Fibroblast of gingiva (primary cell): ENCODE data around the gene STX16.

Experiments used
- DNase-seq: peaks from one replicate; pipeline ENCODE4 v3.0.0-alpha.2; 2011; ENCODE audit warnings: low read depth

The STX16 gene

DNA sequence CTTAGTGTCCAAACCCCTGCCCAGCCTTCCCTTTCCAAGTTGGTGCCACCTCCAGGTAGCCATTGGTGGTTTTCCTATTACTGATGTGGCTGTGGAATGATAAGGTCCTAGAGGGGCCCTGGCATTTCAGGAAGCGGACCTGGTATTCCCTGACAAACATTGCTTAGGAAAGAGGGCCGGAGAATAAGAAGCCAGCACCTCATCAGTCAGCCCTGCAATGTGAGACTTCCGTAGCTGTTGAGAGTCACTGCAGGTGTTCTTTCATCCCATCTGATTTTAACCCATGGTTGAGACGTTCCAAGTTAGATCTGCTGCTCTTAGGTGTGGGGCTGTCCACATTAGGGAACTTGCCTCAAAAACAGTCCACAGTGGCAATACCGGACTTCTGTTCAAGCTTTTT, 26.7 kb downstream of the STX16 start:
- no peak for DNase-seq

DNA sequence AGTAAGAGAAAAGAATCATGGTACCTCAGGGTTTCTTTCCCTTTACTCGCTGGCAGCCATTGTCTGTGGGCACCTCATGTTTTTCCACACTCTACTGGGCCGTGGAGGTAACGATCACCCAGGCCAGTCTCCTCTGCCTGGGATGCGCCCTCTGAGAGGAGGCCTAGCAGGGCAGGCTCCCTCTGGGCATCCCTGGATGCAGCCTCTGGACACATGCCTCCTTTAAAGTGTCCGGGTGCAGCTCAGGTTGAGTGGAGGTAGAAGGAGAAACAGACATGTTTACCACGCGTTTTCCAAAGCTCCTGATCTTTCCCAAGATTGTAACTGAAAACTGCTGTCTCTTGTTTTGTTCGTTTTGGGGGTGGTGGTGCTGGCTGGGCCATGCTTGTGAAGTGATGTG, 27.7 kb downstream of the STX16 start:
- no peak for DNase-seq

DNA sequence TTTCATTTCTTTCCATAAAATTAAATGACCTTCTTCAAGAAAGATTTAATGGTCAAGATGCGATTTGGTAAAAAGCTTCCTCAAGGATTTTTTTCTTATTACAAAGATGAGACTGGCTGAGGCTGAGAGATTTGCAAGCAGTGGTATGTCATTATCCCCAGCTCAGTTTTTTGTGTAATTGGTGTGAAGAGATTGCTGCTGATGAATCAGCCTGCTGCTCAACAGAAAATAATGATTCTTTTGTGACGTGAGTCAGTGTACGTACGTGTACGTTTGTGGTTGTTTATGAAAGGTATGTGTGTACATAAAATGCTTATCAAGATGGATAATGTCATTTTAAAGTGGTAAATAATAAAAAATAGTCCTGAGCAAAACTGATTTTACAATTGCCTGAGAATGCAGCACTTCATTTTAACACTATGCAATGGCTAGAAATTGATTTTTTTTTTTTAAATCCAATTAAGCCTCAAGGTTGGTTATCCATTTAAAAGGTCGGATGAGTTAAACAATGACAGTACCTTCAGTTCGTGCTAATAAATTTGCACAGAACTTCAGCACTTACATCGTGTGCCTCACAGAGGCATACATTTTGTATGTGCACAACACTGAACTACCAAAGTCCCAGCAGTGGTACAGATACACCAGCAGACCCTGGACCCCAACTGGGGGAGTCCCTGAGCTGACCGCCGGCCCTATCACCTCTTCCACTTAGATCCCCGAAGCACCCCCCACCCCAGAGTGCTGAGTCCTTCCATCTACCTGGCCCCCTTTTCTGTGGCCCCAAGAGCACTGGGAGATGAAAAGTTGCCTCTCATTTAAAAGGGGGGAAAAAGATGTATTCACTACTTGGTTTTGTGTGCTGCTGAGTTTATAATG, 31.8 kb downstream of the STX16 start:
- DNase-seq = no peak

DNA sequence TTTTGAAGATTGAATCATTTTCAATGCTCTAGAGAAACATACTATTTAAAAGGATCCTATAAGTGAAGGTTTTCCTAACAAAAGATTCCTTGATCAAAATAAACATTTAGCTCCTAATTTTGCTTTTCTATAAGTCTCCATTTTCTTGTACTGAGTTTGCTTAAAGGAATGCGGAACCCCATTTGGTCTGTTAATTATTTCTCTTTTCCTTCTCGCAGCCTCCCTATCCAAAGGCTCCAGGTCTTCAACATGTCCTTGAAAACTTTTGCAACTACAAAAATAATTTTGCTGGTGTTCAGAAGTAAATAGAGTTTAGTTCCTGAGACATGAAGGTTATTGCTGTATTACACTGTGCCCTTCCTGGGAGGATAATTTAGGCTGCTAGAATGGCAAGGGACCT, 33.2 kb downstream of the STX16 start:
- DNase-seq = no peak

DNA sequence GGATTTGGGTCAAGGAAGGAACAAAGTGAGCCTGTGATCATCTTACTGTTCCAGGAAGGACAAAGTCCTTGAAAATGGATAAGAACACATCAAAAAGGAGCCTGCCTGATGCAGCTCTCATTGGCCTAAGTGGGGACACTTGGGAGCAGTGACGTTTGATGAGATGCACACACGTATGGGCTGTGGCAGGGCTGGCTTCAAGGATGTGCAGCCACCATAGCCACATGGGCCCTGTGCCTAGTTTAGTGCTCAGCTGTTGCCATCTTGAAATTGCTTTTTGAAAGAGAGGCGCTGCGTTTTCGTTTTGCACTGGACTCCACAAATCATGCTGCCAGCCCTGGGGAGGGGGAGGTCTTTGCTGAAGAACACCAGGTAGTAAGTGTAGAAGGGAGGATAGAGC, 34.9 kb downstream of the STX16 start:
- no peak for DNase-seq

DNA sequence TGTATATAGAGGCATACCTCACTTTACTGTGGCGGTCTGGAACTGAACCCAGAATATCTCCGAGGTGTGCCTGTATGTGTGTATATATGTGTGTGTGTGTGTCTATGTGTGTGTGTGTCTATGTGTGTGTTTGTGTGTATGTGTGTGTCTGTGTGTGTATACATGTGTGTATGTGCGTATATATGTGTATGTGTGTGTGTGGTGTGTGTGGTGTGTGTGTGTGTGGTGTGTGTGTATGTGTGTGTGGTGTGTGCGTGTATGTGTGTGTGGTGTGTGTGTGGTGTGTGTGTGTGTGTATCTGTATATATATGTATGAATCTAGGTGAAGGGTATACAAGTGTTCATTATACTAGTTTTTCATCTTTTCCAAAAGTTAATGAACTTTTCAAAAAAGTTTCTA, 37.3 kb downstream of the STX16 start:
- no peak for DNase-seq

DNA sequence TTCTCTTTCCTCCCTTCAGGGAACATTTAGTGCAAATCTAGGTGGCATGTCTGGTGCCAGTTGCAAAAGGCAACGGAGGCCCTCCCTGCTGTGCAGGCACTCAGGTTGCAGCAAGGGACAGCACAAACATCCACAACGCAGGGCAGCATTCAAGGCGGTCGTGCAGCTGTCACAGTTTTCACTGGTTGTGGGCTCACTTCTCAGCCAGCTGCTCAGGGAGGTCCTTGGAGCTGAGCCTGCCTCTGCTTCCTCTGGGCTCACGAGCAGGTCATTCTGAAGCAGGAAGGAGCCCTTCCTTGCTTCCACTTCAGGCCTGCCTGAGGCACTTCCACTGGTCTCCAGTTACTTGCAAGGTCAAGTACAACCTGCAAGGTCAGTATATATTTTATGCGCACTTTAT, 37.8 kb downstream of the STX16 start:
- DNase-seq = no peak

DNA sequence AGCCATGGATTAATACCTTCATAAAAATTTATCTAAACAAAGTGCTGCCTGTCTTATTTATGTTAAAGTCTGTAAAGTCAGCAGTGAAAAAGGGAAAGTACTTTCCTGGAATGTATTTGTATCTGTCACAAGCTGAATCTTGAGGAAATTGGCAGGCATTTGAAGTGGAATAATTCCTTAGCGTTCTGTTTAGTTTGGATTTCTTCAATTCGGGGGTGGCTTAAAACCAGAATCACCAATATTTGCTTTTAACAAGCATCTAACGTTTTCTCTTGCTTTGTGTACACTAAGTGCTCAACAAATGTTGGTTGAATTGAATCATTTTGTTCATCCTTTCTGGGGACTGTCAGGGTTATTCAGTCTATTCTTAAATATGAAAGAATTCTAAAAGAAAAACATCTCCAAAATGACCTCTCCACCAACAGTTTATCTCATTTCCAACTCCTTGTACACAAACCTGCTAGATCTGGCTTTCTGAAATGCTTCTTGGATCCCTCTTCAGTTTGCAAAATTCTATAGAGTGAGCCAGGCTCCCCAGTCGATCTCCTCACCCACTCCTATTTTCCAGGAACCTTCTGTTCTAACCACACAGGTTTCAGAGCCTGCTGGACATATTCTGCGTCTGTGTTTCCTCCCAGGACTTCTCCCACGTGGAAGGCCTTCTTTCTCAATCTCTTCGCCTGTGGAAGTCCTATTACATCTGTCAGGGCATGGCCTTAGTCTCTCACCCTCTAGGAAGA, 39.5 kb downstream of the STX16 start:
- peak; percentile 57 for DNase-seq

DNA sequence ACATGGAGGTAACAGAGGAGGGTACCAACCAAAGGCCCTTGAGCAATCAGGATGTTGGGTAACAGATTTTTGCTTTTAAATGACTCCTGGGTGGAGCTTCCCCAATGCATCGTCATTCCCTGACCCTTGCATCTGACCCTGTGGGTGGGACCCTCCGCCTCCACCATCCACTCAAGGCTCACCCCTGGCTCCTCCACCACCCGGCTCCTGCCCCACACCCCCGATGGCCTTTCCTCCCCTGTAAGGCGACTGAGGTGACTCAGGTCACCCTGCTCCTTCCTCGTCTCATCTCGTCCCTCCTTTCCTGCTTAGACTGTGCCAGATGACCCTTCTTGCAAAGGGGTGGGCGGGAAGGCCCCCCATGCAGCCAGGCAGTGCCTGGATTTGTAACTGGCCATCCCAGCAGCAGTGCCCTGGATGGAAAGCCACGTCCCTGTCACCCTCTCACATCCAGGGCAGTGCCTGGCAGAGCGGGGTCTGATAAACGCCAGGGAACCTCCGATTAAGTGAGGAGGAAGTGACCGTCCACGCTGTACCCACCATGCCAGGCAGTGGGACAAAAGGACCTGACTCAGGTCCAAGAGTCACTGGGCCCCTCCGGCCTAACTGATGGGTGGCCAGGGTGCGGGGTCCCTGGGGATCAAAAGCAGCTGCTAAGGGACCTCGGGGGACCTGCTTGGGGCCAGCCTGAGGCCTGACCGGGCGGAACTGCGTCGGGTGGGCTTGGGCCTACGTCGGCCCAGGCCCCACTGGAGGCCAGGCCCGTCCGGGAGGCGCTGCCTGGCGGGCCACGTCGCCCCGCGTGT, 40.9 kb downstream of the STX16 start:
- peak; percentile 54 for DNase-seq

DNA sequence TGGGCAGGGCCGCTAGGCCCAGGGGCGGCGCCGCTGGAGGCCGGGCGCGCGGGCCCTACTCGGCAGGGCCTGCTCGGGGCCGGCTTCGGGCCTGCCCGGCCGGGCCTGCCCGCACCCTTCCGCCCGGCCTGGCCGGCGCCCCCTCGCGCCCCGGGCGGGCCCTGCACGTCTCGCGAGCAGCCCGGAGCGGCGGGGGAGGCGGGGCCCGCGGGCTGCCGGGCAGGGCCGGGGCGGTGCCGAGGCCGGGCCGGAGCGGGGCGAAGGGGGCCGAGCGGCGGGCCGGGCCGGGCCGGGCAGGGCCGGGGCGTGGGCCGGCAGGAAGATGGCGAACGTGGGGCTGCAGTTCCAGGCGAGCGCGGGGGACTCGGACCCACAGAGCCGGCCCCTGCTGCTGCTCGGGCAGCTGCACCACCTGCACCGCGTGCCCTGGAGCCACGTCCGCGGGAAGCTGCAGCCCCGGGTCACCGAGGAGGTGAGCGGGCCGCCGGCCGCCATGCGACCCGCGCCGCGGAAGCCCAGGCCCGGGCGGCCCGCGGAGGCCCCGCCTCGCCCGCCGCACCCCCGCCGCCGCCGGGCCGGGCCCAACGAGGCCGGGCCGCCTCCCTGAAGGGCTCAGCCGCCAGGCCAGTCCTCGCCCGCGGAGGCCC, 41.6 kb downstream of the STX16 start, which contains the start of gene NPEPL1:
NPEPL1 (plus strand) TSS at position 222 of the 647 bp plus-strand sequence; CDS start at position 323, 101 bp downstream.
- peak; percentile 81 for DNase-seq

DNA sequence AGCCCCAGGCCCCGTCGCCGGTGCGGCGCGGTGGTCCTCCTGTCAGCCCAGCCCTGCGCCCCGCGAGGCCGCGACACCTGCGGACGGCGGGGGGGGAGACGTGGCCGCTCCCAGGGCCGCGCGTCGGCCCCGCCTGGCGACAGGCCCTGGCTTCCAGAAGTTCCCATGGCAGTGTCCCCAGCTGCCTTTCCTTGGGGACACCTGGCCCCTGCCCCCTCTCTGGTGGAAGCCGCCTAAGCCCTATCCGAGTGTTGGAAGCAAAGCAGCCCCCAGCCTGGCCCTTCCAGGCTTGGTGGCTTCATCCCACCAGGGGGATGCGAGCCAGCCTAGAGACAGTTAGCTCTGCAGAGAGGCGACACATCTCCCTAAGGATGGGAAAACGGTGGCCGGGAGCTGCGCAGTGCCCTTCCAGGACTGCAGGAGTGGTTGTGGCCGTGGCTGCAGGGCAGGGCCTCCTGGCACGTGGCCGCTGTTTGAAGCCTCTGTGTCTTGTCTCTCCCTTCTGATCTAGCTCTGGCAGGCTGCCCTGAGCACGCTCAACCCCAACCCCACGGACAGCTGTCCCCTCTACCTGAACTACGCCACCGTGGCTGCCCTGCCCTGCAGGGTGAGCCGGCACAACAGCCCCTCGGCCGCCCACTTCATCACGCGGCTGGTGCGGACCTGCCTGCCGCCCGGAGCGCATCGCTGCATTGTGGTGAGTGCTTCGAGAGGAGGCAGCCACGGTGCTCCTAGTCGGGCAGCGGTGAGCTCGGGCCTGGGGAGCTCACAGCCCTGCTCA, 42.3 kb downstream of the STX16 start:
- DNase-seq = no peak

DNA sequence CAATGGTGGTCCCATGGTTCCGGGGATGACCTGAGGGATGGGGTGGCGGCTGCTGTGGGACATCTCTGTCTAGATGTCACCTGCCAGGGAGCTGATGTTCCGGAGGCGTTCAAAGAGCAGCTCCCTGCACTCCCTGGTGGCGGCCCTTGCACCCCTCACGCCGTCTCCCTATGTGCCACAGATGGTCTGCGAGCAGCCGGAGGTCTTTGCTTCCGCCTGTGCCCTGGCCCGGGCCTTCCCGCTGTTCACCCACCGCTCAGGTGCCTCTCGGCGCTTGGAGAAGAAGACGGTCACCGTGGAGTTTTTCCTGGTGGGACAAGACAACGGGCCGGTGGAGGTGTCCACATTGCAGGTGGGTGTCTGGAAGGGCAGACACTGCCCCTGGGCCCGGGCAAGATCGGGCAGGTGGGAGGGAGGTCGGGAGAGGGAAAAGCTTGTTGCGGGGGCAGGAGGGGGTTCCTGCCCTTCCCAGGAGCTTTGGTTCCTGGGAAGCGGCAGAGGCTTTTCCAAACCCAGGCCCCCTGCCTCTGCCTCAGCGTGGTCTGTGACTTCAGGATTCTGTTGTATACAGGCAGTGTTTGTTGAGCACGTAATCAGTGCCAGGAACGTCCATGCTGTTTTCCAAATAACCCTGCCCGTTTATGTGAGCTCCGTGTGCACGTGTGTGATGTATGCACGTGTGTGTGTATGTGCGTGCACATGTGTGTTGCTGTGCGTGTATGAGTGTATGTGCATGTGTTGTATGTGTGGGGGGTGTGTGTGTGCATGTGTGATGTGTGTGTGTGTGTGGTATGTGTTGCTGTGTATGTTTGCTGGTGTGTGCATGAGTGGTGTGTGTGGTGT, 43.4 kb downstream of the STX16 start:
- DNase-seq = no peak

DNA sequence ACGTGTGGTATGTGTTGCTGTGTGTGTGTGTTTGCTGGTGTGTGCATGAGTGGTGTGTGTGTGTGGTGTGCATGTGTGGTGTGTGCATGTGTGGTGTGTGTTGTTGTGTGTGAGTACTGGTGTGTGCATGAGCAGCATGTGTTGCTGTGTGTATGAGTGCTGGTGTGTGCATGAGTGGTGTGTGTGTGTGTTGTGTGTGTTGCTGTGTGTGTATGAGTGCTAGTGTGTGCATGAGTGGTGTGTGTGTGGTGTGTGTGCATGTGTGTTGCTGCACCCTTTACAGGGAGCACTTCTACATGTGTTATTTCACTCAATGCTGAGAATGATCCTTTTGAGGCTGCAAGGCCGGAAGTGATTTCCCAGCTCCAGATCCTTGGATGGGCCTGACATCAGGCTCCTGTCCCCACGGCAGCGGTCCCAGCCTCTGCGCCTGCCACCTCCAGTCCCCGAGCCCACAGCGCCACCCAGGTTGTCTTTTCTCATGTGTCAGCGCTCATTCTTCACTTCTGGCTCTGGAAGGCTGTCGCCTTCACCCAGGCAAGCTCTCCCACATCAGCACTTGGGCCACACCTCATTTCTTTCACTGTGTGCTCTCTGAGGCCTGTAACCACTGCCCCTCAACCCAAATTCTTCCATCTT, 44.1 kb downstream of the STX16 start:
- DNase-seq = no peak

DNA sequence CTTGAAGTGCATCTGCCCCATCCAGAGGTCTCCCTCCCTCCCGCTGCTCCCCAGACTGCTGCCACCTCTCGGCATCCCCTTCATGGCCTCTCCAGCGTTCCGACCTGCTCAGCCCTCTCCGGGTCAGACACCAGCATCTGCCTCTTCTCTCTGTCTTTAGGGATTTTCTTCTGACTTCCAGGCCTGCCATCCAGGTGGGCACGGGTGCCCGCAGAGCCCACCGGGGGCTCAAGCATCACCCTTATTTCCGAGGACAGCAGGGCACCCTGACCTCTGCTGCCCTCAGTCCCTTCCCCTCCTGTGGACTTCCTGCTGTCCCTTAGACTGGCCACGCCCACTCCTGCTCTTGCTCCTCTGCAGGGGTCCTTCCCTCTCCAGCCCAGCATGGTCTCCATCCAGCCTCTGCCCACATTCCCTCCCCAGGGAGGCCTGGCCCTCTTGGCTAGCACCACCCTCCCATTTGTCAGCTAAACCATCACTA, 44.9 kb downstream of the STX16 start:
- DNase-seq = no peak

DNA sequence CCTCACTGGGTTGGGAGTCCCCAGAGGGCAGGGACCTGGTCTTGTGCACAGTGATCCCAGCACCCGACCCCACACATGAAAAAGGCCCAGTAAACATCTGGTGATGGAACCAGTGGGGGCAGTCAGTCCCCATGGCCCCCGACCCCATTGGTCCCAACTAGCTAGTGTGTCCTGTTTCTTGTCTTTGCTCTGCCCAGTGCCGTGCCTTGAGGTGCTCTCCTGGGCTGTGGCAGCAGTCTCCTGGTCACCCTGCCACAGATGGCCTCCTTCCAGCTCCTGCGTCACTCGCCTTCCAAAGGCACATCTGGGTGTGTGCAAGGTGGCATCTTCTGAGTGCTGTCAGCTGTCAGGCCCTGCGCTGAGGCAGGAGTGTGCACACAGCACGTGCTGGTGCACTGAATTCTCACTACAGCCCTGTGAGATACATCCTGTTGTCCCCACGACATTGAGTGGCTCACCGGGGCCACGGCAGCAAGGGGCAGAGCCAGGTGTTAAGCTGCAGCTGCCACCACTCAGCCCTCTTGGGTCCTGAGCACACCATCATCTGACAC, 45.4 kb downstream of the STX16 start:
- no peak for DNase-seq

DNA sequence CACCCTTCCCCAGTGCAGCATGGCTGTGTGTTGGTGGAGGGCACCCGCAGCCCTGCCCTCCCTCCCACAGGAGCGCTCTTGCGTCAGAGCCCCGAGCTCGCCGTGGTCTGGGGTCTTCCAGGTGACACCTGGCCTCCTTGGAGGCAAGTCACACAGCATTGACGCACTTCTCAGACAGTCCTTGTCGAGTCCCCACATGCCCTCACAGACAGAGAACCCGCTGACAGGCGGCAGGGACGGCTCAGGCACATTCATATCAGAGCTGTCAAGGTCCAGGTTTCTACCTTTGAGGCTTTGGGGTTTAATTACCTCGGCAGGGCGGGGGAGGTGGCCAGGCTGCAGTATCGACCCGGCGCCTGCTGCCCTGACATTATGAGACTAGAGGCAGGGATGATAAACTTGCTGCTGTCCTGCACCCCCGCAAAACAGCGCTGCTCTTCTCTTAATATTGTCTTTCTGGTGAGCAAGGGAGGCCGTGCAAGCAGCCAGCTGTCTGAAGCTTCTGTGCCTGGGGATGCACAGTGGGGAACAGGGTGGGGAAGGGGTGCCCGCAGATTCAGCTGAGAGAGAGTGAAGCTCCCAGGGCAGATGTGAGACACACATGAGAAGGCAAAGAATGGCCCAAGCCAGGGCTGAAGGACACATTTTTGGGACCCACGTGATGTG, 46.3 kb downstream of the STX16 start:
- no peak for DNase-seq

DNA sequence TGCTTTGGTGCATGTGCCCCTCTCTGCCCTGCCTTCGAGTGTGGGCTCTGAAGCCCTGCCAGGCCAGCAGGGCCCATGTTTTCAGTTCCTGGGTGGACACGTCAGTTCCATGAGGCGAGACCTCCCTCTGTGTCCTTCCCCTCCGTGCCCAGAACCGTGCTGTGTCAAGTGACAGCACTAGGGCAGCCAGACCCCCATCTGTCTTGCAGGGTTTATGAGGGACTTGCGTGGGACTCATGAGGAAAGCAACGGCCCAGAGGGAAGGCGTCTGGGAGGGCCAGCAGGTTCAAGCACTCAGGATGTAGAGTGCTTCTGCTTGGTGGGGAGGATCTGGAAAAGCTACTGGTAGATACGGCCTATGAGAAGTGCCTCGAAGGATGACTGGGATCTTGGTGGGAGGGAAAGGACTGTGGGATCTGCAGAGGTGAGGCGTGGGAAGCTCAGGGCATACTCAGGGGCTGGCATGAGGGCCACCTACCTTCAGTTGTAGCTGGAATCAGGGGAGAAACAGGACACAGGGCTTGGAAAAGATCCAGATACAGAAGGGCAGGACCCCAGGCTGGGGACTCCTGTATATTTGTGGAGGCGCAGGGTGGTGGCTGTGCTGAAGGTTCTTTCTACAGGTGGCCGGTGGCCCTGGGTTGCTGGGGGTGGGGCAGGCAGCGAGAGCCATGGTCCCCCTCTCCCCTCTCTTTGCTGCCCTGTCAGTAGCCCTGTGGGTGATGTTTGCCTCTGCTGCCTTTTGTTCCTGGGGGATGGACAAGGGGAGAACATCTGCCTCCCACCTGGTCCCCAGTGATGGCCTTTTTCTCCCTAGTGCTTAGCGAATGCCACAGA, 47.0 kb downstream of the STX16 start:
- no peak for DNase-seq
